Measurements from ENCODE around the gene FAM168B.
A peak's percentile ranks its signal among the peaks of the same experiment; 100 is the strongest.

The FAM168B gene

DNA sequence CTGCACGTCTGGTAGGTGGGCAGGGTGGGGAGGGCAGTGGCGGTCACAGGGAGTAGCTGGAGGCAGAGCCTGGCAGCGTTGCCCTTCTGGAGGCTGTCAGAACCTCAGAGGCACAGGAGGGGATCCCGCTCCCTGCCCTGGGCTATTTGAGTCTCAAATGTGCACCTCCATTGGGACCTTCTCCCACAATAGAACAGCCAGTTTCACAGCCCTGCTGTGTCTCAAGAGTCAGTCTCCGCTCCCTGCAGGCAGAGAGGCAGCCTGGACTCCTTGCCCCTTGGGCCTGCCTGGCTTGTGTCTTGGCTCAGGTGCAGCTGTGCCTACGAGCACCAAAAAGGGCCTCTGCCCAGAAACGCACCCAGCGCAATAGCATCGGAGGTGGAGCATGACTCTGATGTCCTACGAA lies 57.4 kb downstream of the FAM168B start:
- peaks cover 45% of the 10 kb centered on the region for H3K27me3 ChIP-seq (ENCODE audit: control insufficient read depth, insufficient read depth, low read length)
- H3K4me2 ChIP-seq (ENCODE audit: low read length): no peak overlapping the region
- no peak overlapping the region for H3K9ac ChIP-seq (ENCODE audit: low read depth, low read length)
- no peaks in the 10 kb centered on the region for H3K4me1 ChIP-seq (ENCODE audit: control insufficient read depth, insufficient read depth, low read length)
- no peak overlapping the region for H3K4me3 ChIP-seq (ENCODE audit: low read length)
- no peaks in the 10 kb centered on the region for H3K36me3 ChIP-seq (ENCODE audit: insufficient read depth, low read length)
- no peaks in the 10 kb centered on the region for H3K9me3 ChIP-seq (replicated peaks; ENCODE audit: low read length)

DNA sequence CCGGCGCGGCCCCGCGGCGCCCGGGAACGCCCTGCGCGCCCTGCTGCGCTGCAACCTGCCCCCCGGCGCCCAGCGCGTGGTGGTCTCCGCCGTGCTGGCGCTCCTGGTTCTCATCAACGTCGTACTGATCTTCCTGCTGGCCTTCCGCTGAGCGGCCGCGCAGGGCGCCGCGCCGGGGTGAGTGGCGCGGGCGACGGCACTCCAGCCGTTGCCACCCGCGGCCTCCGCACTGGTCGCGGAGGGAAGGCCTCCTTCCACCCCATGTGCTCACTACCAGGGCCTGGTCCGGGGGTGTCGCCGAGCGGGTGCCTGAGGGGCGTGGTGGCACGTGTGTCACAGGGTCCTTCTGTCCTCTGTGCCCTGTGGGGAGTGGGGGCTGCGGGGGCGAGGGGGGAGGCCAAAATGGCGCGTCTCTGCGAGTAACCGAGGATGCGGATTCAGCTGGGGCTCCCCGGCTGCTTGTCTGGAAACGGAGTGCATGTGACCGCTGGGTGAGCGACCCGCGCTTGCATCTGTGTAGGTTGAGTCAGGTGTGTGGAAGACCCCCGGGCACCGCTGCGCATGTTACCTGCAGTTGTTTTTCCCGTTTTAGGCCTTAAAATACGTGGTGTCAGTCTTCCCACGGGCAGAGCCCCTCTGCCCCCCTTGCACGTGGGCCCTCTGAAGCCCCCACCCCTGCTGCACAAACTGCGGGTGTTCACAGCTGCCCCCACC lies 58.0 kb downstream of the FAM168B start:
- peak overlapping the region; percentile 65 for H3K4me3 ChIP-seq (ENCODE audit: low read length)
- no peak overlapping the region for H3K9ac ChIP-seq (ENCODE audit: low read depth, low read length)
- no peaks in the 10 kb centered on the region for H3K4me1 ChIP-seq (ENCODE audit: control insufficient read depth, insufficient read depth, low read length)
- H3K9me3 ChIP-seq (replicated peaks; ENCODE audit: low read length): no peaks in the 10 kb centered on the region
- no peaks in the 10 kb centered on the region for H3K36me3 ChIP-seq (ENCODE audit: insufficient read depth, low read length)
- peaks cover 49% of the 10 kb centered on the region for H3K27me3 ChIP-seq (ENCODE audit: control insufficient read depth, insufficient read depth, low read length)
- H3K4me2 ChIP-seq (ENCODE audit: low read length): peak overlapping the region; percentile 84

GRCh38 chr2:131034122-131035051 lies 58.9 kb downstream of the FAM168B start:
- Histone ChIP-seq H3K4me2 (ENCODE audit: low read length) (peak overlapping the region; percentile 84), H3K9ac (ENCODE audit: low read depth, low read length) (no peak overlapping the region), H3K4me3 (ENCODE audit: low read length) (peak overlapping the region; percentile 65), H3K4me1 (ENCODE audit: control insufficient read depth, insufficient read depth, low read length) (no peaks in the 10 kb centered on the region), H3K27me3 (ENCODE audit: control insufficient read depth, insufficient read depth, low read length) (peaks cover 49% of the 10 kb centered on the region), H3K36me3 (ENCODE audit: insufficient read depth, low read length) (no peaks in the 10 kb centered on the region), H3K9me3 (replicated peaks; ENCODE audit: low read length) (no peaks in the 10 kb centered on the region)

DNA sequence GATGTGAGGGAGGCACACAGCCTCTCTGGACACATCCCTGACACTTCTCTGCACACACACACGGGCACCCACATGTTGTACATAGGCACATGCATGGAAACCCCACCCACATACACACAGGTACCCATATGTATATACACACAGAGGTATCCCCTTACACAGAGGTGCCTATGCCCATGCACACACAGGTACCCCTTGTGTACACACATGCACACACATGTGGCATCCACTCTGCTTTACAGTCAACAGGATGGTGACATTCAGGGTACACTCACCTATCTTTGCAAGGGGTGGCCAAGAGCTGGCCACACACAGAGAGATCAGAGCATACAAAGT lies 59.5 kb downstream of the FAM168B start:
- Histone ChIP-seq H3K4me2 (ENCODE audit: low read length) (no peak overlapping the region), H3K4me3 (ENCODE audit: low read length) (no peak overlapping the region)

GRCh38 chr2:131032393-131032836 lies 60.8 kb downstream of the FAM168B start:
- Histone ChIP-seq H3K36me3 (ENCODE audit: insufficient read depth, low read length) (no peaks in the 10 kb centered on the region), H3K9me3 (replicated peaks; ENCODE audit: low read length) (no peaks in the 10 kb centered on the region), H3K9ac (ENCODE audit: low read depth, low read length) (no peak overlapping the region), H3K4me2 (ENCODE audit: low read length) (no peak overlapping the region), H3K4me1 (ENCODE audit: control insufficient read depth, insufficient read depth, low read length) (no peaks in the 10 kb centered on the region), H3K4me3 (ENCODE audit: low read length) (no peak overlapping the region), H3K27me3 (ENCODE audit: control insufficient read depth, insufficient read depth, low read length) (peaks cover 46% of the 10 kb centered on the region)

More for the DNA sequence above, 59.5 kb downstream of the FAM168B start:
- H3K27me3 ChIP-seq (ENCODE audit: control insufficient read depth, insufficient read depth, low read length): peaks cover 49% of the 10 kb centered on the region
- H3K9ac ChIP-seq (ENCODE audit: low read depth, low read length): no peak overlapping the region
- no peaks in the 10 kb centered on the region for H3K36me3 ChIP-seq (ENCODE audit: insufficient read depth, low read length)
- H3K4me1 ChIP-seq (ENCODE audit: control insufficient read depth, insufficient read depth, low read length): no peaks in the 10 kb centered on the region
- H3K9me3 ChIP-seq (replicated peaks; ENCODE audit: low read length): no peaks in the 10 kb centered on the region

- no peaks in the 10 kb centered on the region for H3K36me3 ChIP-seq (ENCODE audit: insufficient read depth, low read length)
- peaks cover 41% of the 10 kb centered on the region for H3K27me3 ChIP-seq (ENCODE audit: control insufficient read depth, insufficient read depth, low read length)
- no peaks in the 10 kb centered on the region for H3K9me3 ChIP-seq (replicated peaks; ENCODE audit: low read length)
- H3K4me2 ChIP-seq (ENCODE audit: low read length): no peak overlapping the region
- H3K9ac ChIP-seq (ENCODE audit: low read depth, low read length): no peak overlapping the region
- H3K4me1 ChIP-seq (ENCODE audit: control insufficient read depth, insufficient read depth, low read length): no peaks in the 10 kb centered on the region
- H3K4me3 ChIP-seq (ENCODE audit: low read length): no peak overlapping the region
These were observed 61.4 kb downstream of the FAM168B start for GRCh38 chr2:131031875-131032274.

GRCh38 chr2:131031431-131031841 lies 61.8 kb downstream of the FAM168B start:
- Histone ChIP-seq H3K36me3 (ENCODE audit: insufficient read depth, low read length) (no peaks in the 10 kb centered on the region), H3K9me3 (replicated peaks; ENCODE audit: low read length) (no peaks in the 10 kb centered on the region), H3K4me1 (ENCODE audit: control insufficient read depth, insufficient read depth, low read length) (no peaks in the 10 kb centered on the region), H3K9ac (ENCODE audit: low read depth, low read length) (no peak overlapping the region), H3K4me2 (ENCODE audit: low read length) (no peak overlapping the region), H3K27me3 (ENCODE audit: control insufficient read depth, insufficient read depth, low read length) (peaks cover 37% of the 10 kb centered on the region), H3K4me3 (ENCODE audit: low read length) (no peak overlapping the region)

GRCh38 chr2:131030478-131030971 lies 62.7 kb downstream of the FAM168B start:
- Histone ChIP-seq H3K4me3 (ENCODE audit: low read length) (no peak overlapping the region), H3K27me3 (ENCODE audit: control insufficient read depth, insufficient read depth, low read length) (peaks cover 29% of the 10 kb centered on the region), H3K9me3 (replicated peaks; ENCODE audit: low read length) (no peaks in the 10 kb centered on the region)

DNA sequence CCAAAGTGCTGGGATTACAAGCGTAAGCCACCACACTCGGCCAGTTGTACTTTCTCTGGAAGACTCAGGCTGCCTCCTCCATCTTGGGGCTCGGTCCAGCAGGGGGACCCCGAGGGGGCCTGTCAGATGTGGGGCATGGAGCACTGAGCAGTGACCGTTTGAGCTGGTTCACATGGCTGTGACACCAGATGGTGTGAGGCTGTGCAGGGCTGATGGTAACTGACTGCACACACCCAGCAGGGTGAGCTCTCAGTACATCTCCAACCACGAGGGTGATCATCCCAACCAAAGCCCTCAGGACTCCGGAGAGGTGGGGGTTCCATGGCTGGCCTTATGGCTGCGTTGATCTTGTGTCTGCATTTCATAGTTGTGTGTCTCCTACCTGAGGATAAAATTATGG lies 63.4 kb downstream of the FAM168B start:
- no peak overlapping the region for H3K4me3 ChIP-seq (ENCODE audit: low read length)
- no peak overlapping the region for H3K4me2 ChIP-seq (ENCODE audit: low read length)
- peaks cover 31% of the 10 kb centered on the region for H3K27me3 ChIP-seq (ENCODE audit: control insufficient read depth, insufficient read depth, low read length)
- H3K36me3 ChIP-seq (ENCODE audit: insufficient read depth, low read length): no peaks in the 10 kb centered on the region
- no peaks in the 10 kb centered on the region for H3K4me1 ChIP-seq (ENCODE audit: control insufficient read depth, insufficient read depth, low read length)
- H3K9me3 ChIP-seq (replicated peaks; ENCODE audit: low read length): no peaks in the 10 kb centered on the region
- no peak overlapping the region for H3K9ac ChIP-seq (ENCODE audit: low read depth, low read length)

More at GRCh38 chr2:131030478-131030971, 62.7 kb downstream of the FAM168B start:
- H3K4me2 ChIP-seq (ENCODE audit: low read length): no peak overlapping the region
- no peaks in the 10 kb centered on the region for H3K36me3 ChIP-seq (ENCODE audit: insufficient read depth, low read length)
- H3K9ac ChIP-seq (ENCODE audit: low read depth, low read length): no peak overlapping the region
- no peaks in the 10 kb centered on the region for H3K4me1 ChIP-seq (ENCODE audit: control insufficient read depth, insufficient read depth, low read length)

- H3K4me3 ChIP-seq (ENCODE audit: low read length): no peak overlapping the region
- H3K36me3 ChIP-seq (ENCODE audit: insufficient read depth, low read length): no peaks in the 10 kb centered on the region
- no peaks in the 10 kb centered on the region for H3K4me1 ChIP-seq (ENCODE audit: control insufficient read depth, insufficient read depth, low read length)
- H3K9me3 ChIP-seq (replicated peaks; ENCODE audit: low read length): no peaks in the 10 kb centered on the region
- peaks cover 16% of the 10 kb centered on the region for H3K27me3 ChIP-seq (ENCODE audit: control insufficient read depth, insufficient read depth, low read length)
- H3K9ac ChIP-seq (ENCODE audit: low read depth, low read length): no peak overlapping the region
- no peak overlapping the region for H3K4me2 ChIP-seq (ENCODE audit: low read length)
These were observed 65.4 kb downstream of the FAM168B start for GRCh38 chr2:131027566-131028528.

DNA sequence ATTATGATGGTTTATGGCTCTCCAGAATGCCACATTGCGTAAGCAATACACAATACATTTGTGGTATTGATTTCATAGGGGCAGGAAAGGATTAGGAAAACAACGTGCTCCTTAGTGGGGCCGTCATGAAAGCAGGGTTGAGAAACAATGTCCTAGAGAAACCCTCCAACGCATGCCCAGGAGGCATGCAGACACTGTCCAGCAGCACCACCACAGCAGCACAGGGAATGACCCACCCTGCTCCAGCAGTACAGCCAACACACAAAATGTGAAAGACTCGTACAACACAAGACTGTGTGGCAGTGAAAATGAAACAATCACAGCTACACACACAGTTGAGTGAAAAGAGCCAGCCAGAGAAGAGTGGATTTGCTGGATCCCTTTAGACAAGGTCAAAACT lies 66.3 kb downstream of the FAM168B start:
- Histone ChIP-seq H3K9me3 (replicated peaks; ENCODE audit: low read length) (no peaks in the 10 kb centered on the region), H3K36me3 (ENCODE audit: insufficient read depth, low read length) (no peaks in the 10 kb centered on the region), H3K27me3 (ENCODE audit: control insufficient read depth, insufficient read depth, low read length) (peaks cover 10% of the 10 kb centered on the region), H3K9ac (ENCODE audit: low read depth, low read length) (no peak overlapping the region), H3K4me3 (ENCODE audit: low read length) (no peak overlapping the region), H3K4me2 (ENCODE audit: low read length) (no peak overlapping the region), H3K4me1 (ENCODE audit: control insufficient read depth, insufficient read depth, low read length) (no peaks in the 10 kb centered on the region)

Measured in skeletal muscle satellite cell (primary cell).